ENCODE measurements around the gene NXPH2.

Gene NXPH2

DNA sequence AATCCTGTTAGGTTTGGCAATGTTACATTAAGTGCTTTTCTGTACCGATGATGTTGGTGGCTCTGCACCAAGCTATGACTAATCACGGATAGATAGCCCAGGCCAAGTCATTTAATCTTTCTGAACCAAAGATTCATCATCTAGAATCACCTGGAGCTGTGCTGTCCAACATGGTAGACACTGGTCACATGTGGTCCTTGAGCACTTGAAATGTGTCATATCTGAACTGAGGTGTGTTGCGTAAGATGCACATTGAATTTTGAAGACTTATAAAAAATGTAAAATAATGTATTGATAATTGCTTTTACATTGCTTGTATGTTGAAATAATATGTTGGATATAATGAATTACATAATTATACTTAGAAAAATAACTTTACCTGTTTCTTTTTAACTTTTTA lies 39.8 kb upstream of the NXPH2 start:
- TF ChIP-seq CTCF (IDR thresholded peaks at IDR 0.05; ENCODE audit: poor library complexity, severe bottlenecking) = no peak
- Histone ChIP-seq H3K9me3 (ENCODE audit: severe bottlenecking) (no peaks in the 10 kb centered on the region), H3K4me3 (ENCODE audit: severe bottlenecking) (no peak overlapping the region), H3K27ac (ENCODE audit: poor library complexity, severe bottlenecking) (no peak overlapping the region), H3K4me1 (ENCODE audit: insufficient read depth, poor library complexity, severe bottlenecking) (no peaks in the 10 kb centered on the region), H3K36me3 (ENCODE audit: low read depth) (no peaks in the 10 kb centered on the region), H3K27me3 (ENCODE audit: insufficient read depth, poor library complexity, severe bottlenecking) (no peaks in the 10 kb centered on the region)
- DNase-seq (ENCODE audit: low spot score) (no peak), ATAC-seq (ENCODE audit: low read depth) (no peak)

GRCh38 chr2:138818556-138818955 lies 38.4 kb upstream of the NXPH2 start:
- DNase-seq (ENCODE audit: low spot score) = no peak
- ATAC-seq (ENCODE audit: low read depth) = no peak
- TF ChIP-seq CTCF (IDR thresholded peaks at IDR 0.05; ENCODE audit: poor library complexity, severe bottlenecking) = no peak
- no peaks in the 10 kb centered on the region for H3K9me3 ChIP-seq (ENCODE audit: severe bottlenecking)
- H3K27ac ChIP-seq (ENCODE audit: poor library complexity, severe bottlenecking) = no peak overlapping the region
- no peaks in the 10 kb centered on the region for H3K4me1 ChIP-seq (ENCODE audit: insufficient read depth, poor library complexity, severe bottlenecking)
- H3K27me3 ChIP-seq (ENCODE audit: insufficient read depth, poor library complexity, severe bottlenecking) = no peaks in the 10 kb centered on the region
- no peak overlapping the region for H3K4me3 ChIP-seq (ENCODE audit: severe bottlenecking)
- H3K36me3 ChIP-seq (ENCODE audit: low read depth) = no peaks in the 10 kb centered on the region

DNA sequence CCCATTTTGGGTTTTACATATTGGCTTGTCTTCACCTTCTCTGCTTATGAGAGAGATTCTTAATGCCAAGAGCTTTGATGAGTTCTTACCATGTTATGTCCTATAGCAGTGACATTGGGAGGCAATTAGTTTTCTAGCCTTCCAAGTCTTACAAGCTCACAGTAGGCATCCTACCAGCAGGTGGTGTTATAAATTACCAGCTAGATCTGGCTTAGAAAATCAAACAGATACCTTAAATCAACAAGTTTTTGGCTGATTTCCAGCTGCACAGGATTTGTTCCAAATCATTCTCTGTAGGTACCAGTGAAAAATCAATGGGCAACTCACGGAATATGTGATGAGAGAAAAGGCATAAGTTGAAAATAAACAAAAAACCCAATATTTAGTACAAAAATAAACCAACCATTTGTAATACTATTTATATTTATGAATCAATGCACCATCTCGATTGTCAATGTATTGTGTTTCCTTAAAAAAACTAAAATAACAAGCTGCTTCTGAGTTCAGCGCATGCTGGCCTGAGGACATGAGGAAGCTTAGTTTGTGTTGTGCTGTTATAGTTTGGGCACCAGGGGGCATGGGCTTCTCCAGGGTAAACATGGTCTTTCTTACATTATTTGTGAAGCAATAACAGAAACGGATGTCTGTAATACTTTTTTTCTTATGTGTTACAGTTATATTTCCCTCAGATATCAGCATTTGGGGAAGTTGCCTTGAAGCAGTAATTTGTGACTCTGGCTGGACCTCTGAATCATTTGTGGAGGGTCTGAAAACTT lies 34.1 kb upstream of the NXPH2 start:
- peak; percentile 19 for TF ChIP-seq CTCF (IDR thresholded peaks at IDR 0.05; ENCODE audit: poor library complexity, severe bottlenecking)
- Histone ChIP-seq H3K27ac (ENCODE audit: poor library complexity, severe bottlenecking) (no peak overlapping the region), H3K4me3 (ENCODE audit: severe bottlenecking) (no peak overlapping the region), H3K9me3 (ENCODE audit: severe bottlenecking) (no peaks in the 10 kb centered on the region), H3K4me1 (ENCODE audit: insufficient read depth, poor library complexity, severe bottlenecking) (no peaks in the 10 kb centered on the region), H3K27me3 (ENCODE audit: insufficient read depth, poor library complexity, severe bottlenecking) (peaks cover 4% of the 10 kb centered on the region), H3K36me3 (ENCODE audit: low read depth) (no peaks in the 10 kb centered on the region)
- DNase-seq (ENCODE audit: low spot score) = no peak
- ATAC-seq (ENCODE audit: low read depth) = no peak

GRCh38 chr2:138811431-138811830 lies 31.2 kb upstream of the NXPH2 start:
- TF ChIP-seq CTCF (IDR thresholded peaks at IDR 0.05; ENCODE audit: poor library complexity, severe bottlenecking) = no peak
- Histone ChIP-seq H3K36me3 (ENCODE audit: low read depth) (no peaks in the 10 kb centered on the region), H3K4me3 (ENCODE audit: severe bottlenecking) (no peak overlapping the region), H3K27me3 (ENCODE audit: insufficient read depth, poor library complexity, severe bottlenecking) (peaks cover 4% of the 10 kb centered on the region), H3K9me3 (ENCODE audit: severe bottlenecking) (no peaks in the 10 kb centered on the region), H3K27ac (ENCODE audit: poor library complexity, severe bottlenecking) (no peak overlapping the region), H3K4me1 (ENCODE audit: insufficient read depth, poor library complexity, severe bottlenecking) (no peaks in the 10 kb centered on the region)
- ATAC-seq (ENCODE audit: low read depth) (no peak), DNase-seq (ENCODE audit: low spot score) (no peak)

GRCh38 chr2:138794724-138795123 lies 14.5 kb upstream of the NXPH2 start:
- Histone ChIP-seq H3K36me3 (ENCODE audit: low read depth) (no peaks in the 10 kb centered on the region), H3K27me3 (ENCODE audit: insufficient read depth, poor library complexity, severe bottlenecking) (no peaks in the 10 kb centered on the region), H3K4me1 (ENCODE audit: insufficient read depth, poor library complexity, severe bottlenecking) (no peaks in the 10 kb centered on the region), H3K27ac (ENCODE audit: poor library complexity, severe bottlenecking) (no peak overlapping the region), H3K9me3 (ENCODE audit: severe bottlenecking) (no peaks in the 10 kb centered on the region), H3K4me3 (ENCODE audit: severe bottlenecking) (no peak overlapping the region)
- ATAC-seq (ENCODE audit: low read depth) = no peak
- no peak for TF ChIP-seq CTCF (IDR thresholded peaks at IDR 0.05; ENCODE audit: poor library complexity, severe bottlenecking)
- DNase-seq (ENCODE audit: low spot score) = no peak

All from RWPE2 (cell line).